Esophagus squamous epithelium (tissue), 4 donors: ENCODE data around the gene CABCOCO1.

Experiments
- POLR2A ChIP-seq, 4 donors: fragments of 450-650 bp; IDR thresholded peaks; one replicate each; pipeline ENCODE4 v1.6.1; 2017; ENCODE audit warnings: antibody characterized with exemption in 4 of 4, mild to moderate bottlenecking in 4 of 4, moderate library complexity in 3 of 4
- TF ChIP-seq, protein P1 (sequence below), 6 experiments: fragments of 450-650 bp in 4 of 6; fragments of 200-600 bp in 2 of 6; sonication (generic) in 2 of 6; IDR thresholded peaks; one replicate each; pipeline ENCODE4 v1.5.1; 2016 to 2019; ENCODE audit warnings: antibody characterized with exemption in 6 of 6, mild to moderate bottlenecking in 4 of 6, moderate library complexity in 4 of 6

DNA sequence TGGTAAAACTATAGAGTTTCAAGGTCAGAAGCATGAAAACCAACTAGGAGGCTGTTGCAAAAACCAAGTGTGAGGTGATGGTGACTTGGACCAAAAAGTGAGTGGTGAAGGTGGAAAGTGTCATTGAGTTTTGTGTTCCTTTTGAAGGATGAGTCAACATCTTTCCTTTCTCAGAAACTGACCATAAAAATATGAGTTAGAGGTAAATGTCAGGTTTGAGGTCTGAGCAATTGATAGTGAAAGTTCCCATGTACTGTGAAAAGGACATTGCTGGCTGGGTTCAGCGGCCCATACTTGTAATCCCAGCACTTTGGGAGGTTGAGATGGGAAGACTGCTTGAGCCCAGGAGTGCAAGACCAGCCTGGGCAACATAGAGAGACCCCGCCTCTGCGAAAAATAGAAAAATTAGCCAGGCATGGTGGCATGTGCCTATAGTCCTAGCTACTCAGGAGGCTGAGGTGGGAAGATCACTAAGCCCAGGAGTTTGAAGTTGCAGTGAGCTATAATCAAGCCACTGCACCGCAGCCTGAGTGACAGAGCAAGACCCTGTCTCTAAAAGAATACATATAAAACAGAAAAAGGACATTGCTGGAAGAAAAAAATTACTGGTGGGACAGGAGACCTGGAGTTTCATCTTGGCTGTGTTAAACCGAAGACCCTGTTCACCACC, 149.5 kb downstream of the CABCOCO1 start:
- TF ChIP-seq, protein P1, sequence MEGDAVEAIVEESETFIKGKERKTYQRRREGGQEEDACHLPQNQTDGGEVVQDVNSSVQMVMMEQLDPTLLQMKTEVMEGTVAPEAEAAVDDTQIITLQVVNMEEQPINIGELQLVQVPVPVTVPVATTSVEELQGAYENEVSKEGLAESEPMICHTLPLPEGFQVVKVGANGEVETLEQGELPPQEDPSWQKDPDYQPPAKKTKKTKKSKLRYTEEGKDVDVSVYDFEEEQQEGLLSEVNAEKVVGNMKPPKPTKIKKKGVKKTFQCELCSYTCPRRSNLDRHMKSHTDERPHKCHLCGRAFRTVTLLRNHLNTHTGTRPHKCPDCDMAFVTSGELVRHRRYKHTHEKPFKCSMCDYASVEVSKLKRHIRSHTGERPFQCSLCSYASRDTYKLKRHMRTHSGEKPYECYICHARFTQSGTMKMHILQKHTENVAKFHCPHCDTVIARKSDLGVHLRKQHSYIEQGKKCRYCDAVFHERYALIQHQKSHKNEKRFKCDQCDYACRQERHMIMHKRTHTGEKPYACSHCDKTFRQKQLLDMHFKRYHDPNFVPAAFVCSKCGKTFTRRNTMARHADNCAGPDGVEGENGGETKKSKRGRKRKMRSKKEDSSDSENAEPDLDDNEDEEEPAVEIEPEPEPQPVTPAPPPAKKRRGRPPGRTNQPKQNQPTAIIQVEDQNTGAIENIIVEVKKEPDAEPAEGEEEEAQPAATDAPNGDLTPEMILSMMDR (IDR thresholded peaks at IDR 0.05) = no peak
- no peak for TF ChIP-seq POLR2A (IDR thresholded peaks at IDR 0.05)
